WTC11 (cell line): ENCODE results near the gene FBXL7. TPM values are rescaled to one million over a fixed set of nuclear protein-coding genes. Genes with fewer than 3 reads are reported as not detected.

Source experiments
- ATAC-seq: fragments of 200-7000 bp; cut with Tn5 transposase; 2 replicates; pipeline ENCODE4 v1.10.0; 2021; ENCODE audit warnings: mild to moderate bottlenecking, moderate library complexity
- CTCF ChIA-PET: fragments of 300-600 bp; sonication (Branson Sonifier 250); formaldehyde crosslinking; loops from one replicate; lab custom pipeline; 2021; ENCODE audit warnings: antibody characterized with exemption; lab: Charles Lee
- POLR2A ChIA-PET: fragments of 350-600 bp; sonication (Branson Sonifier 250); formaldehyde crosslinking; loops from one replicate; lab custom pipeline; 2021; ENCODE audit warnings: antibody characterized with exemption; lab: Charles Lee
- DNase-seq: peaks from one replicate; pipeline ENCODE4 v3.0.0; 2021; ENCODE audit warnings: low spot score
- H3K27ac Mint-ChIP-seq: 2 replicates; pipeline ENCODE4 v1.8.0; 2021; ENCODE audit warnings: mixed read lengths
- H3K27me3 Mint-ChIP-seq: 2 replicates; pipeline ENCODE4 v1.8.0; 2021; ENCODE audit warnings: low read depth, mild to moderate bottlenecking, moderate library complexity, mixed read lengths
- H3K36me3 Mint-ChIP-seq: 2 replicates; pipeline ENCODE4 v1.8.0; 2021; ENCODE audit warnings: mixed read lengths
- H3K4me1 Mint-ChIP-seq: 2 replicates; pipeline ENCODE4 v1.8.0; 2022; ENCODE audit warnings: mixed read lengths
- H3K4me3 Mint-ChIP-seq: 2 replicates; pipeline ENCODE4 v1.8.0; 2021; ENCODE audit warnings: mild to moderate bottlenecking, moderate library complexity, mixed read lengths
- H3K9me3 Mint-ChIP-seq: 2 replicates; pipeline ENCODE4 v1.8.0; 2021; ENCODE audit warnings: mixed read lengths
- ATF1 ChIP-seq: sonication (generic); formaldehyde crosslinking; IDR thresholded peaks from 2 replicates; pipeline ENCODE4 v1.8.1; 2023; ENCODE audit warnings: mild to moderate bottlenecking, moderate library complexity, missing genetic modification reagents
- ELF4 ChIP-seq: sonication (generic); formaldehyde crosslinking; IDR thresholded peaks from 2 replicates; pipeline ENCODE4 v1.8.1; 2022; ENCODE audit warnings: low read depth, mild to moderate bottlenecking, moderate library complexity, missing genetic modification reagents
- ETV6 ChIP-seq: sonication (generic); formaldehyde crosslinking; IDR thresholded peaks from 2 replicates; pipeline ENCODE4 v1.8.1; 2022; ENCODE audit warnings: mild to moderate bottlenecking, missing genetic modification reagents
- IRF2 ChIP-seq: sonication (generic); formaldehyde crosslinking; IDR thresholded peaks from 2 replicates; pipeline ENCODE4 v1.8.0; 2022; ENCODE audit warnings: low read depth, missing genetic modification reagents, borderline replicate concordance
- MXD4 ChIP-seq: fragments of 250-450 bp; sonication (Bioruptor Pico); IDR thresholded peaks from 2 replicates; pipeline ENCODE4 v1.8.0; 2021; ENCODE audit warnings: mild to moderate bottlenecking, moderate library complexity, borderline replicate concordance
- MYBL2 ChIP-seq: sonication (generic); formaldehyde crosslinking; IDR thresholded peaks from 2 replicates; pipeline ENCODE4 v1.8.1; 2023; ENCODE audit warnings: mild to moderate bottlenecking, moderate library complexity, missing genetic modification reagents
- NFYB ChIP-seq: sonication (generic); formaldehyde crosslinking; conservative IDR thresholded peaks from 2 replicates; pipeline ENCODE4 v1.8.0; 2022; ENCODE audit warnings: low read depth, missing genetic modification reagents
- SP1 ChIP-seq: sonication (generic); formaldehyde crosslinking; conservative IDR thresholded peaks from 2 replicates; pipeline ENCODE4 v1.8.1; 2022; ENCODE audit warnings: missing genetic modification reagents
- TP53 ChIP-seq: sonication (generic); formaldehyde crosslinking; IDR thresholded peaks from 2 replicates; pipeline ENCODE4 v1.8.1; 2023; ENCODE audit warnings: mild to moderate bottlenecking, missing genetic modification reagents
- ZNF219 ChIP-seq: sonication (generic); formaldehyde crosslinking; IDR thresholded peaks from 2 replicates; pipeline ENCODE4 v1.8.0; 2023; ENCODE audit warnings: missing genetic modification reagents, mild to moderate bottlenecking, borderline replicate concordance
- ZNF416 ChIP-seq: fragments of 250-450 bp; sonication (Bioruptor Pico); IDR thresholded peaks from 2 replicates; pipeline ENCODE4 v1.9.0; 2021; ENCODE audit warnings: mild to moderate bottlenecking, inconsistent platforms
- total RNA-seq: library from RNA; stranded (reverse); gene quantifications from 3 replicates; pipeline ENCODE4 v1.2.3, GENCODE V29; 2021
- TF ChIP-seq, protein P1 (sequence below): sonication (generic); formaldehyde crosslinking; IDR thresholded peaks from 2 replicates; pipeline ENCODE4 v1.8.1; 2022; ENCODE audit warnings: missing genetic modification reagents, borderline replicate concordance
- TF ChIP-seq, protein P2 (sequence below): sonication (generic); formaldehyde crosslinking; IDR thresholded peaks from 2 replicates; pipeline ENCODE4 v1.8.1; 2022; ENCODE audit warnings: mild to moderate bottlenecking, missing genetic modification reagents, moderate library complexity, borderline replicate concordance
- TF ChIP-seq, protein P3 (sequence below): sonication (generic); formaldehyde crosslinking; conservative IDR thresholded peaks from 2 replicates; pipeline ENCODE4 v1.8.1; 2023; ENCODE audit warnings: mild to moderate bottlenecking, low read depth, missing genetic modification reagents, moderate library complexity
- TF ChIP-seq, protein P4 (sequence below): fragments of 250-450 bp; sonication (Bioruptor Pico); IDR thresholded peaks from 2 replicates; pipeline ENCODE4 v1.8.0; 2021; ENCODE audit warnings: mild to moderate bottlenecking
- TF ChIP-seq, protein P5 (sequence below): sonication (generic); formaldehyde crosslinking; IDR thresholded peaks from 2 replicates; pipeline ENCODE4 v1.8.1; 2023; ENCODE audit warnings: mild to moderate bottlenecking, missing genetic modification reagents, borderline replicate concordance
- TF ChIP-seq, protein P6 (sequence below): sonication (generic); formaldehyde crosslinking; IDR thresholded peaks from 2 replicates; pipeline ENCODE4 v1.8.0; 2022; ENCODE audit warnings: missing genetic modification reagents
- TF ChIP-seq, protein P7 (sequence below): sonication (generic); formaldehyde crosslinking; IDR thresholded peaks from 2 replicates; pipeline ENCODE4 v1.8.1; 2023; ENCODE audit warnings: mild to moderate bottlenecking, missing genetic modification reagents, moderate library complexity

FBXL7 gene
- total RNA-seq, 1 experiment from 2014 or later, result 13.8 TPM

DNA sequence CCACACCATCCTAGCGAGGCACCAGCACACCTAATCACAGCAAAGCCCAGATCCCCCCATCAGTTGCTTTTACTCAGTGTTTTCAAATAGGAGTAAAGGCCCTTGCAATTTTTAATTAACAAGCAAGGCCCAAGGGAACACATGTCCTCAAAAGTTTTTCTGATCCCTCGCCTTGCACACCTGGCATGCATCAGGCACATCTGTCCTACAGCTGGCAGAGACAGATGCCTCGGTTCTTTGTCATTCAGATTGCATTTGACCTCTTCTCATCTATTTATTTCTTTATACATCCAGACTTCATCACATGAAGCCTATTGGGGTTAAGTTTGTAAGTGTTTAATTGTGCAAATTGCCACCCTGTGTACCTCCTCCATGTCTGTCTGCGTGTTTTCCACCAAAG lies 438.2 kb downstream of the FBXL7 start:
- POLR2A ChIA-PET, result no interaction called here
- H3K9me3 Mint-ChIP-seq, result no peaks in the 10 kb centered on the region
- ATAC-seq (no peak), DNase-seq (no peak)
- CTCF ChIA-PET, result no interaction called here
- H3K27me3 Mint-ChIP-seq, result no peaks in the 10 kb centered on the region
- peaks cover 3% of the 10 kb centered on the region; the same call in 1 of the 2 replicates for H3K36me3 Mint-ChIP-seq
- H3K4me1 Mint-ChIP-seq, result peaks cover 26% of the 10 kb centered on the region
- no peak overlapping the region for H3K4me3 Mint-ChIP-seq
- TF ChIP-seq, protein P1, sequence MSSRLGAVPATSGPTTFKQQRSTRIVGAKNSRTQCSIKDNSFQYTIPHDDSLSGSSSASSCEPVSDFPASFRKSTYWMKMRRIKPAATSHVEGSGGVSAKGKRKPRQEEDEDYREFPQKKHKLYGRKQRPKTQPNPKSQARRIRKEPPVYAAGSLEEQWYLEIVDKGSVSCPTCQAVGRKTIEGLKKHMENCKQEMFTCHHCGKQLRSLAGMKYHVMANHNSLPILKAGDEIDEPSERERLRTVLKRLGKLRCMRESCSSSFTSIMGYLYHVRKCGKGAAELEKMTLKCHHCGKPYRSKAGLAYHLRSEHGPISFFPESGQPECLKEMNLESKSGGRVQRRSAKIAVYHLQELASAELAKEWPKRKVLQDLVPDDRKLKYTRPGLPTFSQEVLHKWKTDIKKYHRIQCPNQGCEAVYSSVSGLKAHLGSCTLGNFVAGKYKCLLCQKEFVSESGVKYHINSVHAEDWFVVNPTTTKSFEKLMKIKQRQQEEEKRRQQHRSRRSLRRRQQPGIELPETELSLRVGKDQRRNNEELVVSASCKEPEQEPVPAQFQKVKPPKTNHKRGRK, result no peak
- TF ChIP-seq, protein P2, sequence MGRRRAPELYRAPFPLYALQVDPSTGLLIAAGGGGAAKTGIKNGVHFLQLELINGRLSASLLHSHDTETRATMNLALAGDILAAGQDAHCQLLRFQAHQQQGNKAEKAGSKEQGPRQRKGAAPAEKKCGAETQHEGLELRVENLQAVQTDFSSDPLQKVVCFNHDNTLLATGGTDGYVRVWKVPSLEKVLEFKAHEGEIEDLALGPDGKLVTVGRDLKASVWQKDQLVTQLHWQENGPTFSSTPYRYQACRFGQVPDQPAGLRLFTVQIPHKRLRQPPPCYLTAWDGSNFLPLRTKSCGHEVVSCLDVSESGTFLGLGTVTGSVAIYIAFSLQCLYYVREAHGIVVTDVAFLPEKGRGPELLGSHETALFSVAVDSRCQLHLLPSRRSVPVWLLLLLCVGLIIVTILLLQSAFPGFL (CRISPR knock-in tag), result no peak
- TF ChIP-seq ZNF416 (CRISPR knock-in tag) (no peak), NFYB (CRISPR knock-in tag) (no peak), SP1 (CRISPR knock-in tag) (no peak)
- TF ChIP-seq, protein P3, sequence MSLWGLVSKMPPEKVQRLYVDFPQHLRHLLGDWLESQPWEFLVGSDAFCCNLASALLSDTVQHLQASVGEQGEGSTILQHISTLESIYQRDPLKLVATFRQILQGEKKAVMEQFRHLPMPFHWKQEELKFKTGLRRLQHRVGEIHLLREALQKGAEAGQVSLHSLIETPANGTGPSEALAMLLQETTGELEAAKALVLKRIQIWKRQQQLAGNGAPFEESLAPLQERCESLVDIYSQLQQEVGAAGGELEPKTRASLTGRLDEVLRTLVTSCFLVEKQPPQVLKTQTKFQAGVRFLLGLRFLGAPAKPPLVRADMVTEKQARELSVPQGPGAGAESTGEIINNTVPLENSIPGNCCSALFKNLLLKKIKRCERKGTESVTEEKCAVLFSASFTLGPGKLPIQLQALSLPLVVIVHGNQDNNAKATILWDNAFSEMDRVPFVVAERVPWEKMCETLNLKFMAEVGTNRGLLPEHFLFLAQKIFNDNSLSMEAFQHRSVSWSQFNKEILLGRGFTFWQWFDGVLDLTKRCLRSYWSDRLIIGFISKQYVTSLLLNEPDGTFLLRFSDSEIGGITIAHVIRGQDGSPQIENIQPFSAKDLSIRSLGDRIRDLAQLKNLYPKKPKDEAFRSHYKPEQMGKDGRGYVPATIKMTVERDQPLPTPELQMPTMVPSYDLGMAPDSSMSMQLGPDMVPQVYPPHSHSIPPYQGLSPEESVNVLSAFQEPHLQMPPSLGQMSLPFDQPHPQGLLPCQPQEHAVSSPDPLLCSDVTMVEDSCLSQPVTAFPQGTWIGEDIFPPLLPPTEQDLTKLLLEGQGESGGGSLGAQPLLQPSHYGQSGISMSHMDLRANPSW (CRISPR knock-in tag), result no peak
- no peak overlapping the region for H3K27ac Mint-ChIP-seq

DNA sequence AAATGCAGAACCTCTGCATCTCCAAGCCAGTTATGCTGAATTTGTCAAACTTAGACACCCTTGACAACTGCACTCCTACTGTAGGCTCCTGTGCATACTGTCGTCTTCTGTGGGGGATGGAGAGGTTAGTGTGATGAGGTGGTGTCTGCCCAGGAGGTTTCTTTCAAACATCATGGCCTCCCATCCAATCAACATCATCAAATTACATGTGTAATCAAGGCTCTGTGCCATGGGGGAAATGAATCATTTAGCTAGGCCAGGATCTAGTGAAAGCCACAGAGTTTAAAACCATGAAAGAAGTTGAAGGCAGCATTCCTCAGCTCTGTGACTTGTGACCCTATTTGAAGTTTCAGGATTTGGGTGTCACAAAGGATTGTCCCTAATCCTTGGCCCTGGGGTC lies 439.0 kb downstream of the FBXL7 start:
- H3K27me3 Mint-ChIP-seq, result no peaks in the 10 kb centered on the region
- POLR2A ChIA-PET, result no interaction called here
- no peak for DNase-seq
- H3K27ac Mint-ChIP-seq, result no peak overlapping the region
- H3K36me3 Mint-ChIP-seq, result peaks cover 3% of the 10 kb centered on the region; the same call in 1 of the 2 replicates
- CTCF ChIA-PET, result no interaction called here
- ATAC-seq, result no peak
- H3K4me3 Mint-ChIP-seq, result no peak overlapping the region
- H3K4me1 Mint-ChIP-seq, result peaks cover 25% of the 10 kb centered on the region
- H3K9me3 Mint-ChIP-seq, result no peaks in the 10 kb centered on the region
- TF ChIP-seq MYBL2 (CRISPR knock-in tag), result no peak
- TF ChIP-seq ELF4 (CRISPR knock-in tag), result no peak
- no peak for TF ChIP-seq ETV6 (CRISPR knock-in tag)
- TF ChIP-seq, protein P4, sequence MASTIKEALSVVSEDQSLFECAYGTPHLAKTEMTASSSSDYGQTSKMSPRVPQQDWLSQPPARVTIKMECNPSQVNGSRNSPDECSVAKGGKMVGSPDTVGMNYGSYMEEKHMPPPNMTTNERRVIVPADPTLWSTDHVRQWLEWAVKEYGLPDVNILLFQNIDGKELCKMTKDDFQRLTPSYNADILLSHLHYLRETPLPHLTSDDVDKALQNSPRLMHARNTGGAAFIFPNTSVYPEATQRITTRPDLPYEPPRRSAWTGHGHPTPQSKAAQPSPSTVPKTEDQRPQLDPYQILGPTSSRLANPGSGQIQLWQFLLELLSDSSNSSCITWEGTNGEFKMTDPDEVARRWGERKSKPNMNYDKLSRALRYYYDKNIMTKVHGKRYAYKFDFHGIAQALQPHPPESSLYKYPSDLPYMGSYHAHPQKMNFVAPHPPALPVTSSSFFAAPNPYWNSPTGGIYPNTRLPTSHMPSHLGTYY, result no peak
- TF ChIP-seq TP53 (CRISPR knock-in tag), result no peak
- TF ChIP-seq, protein P5, sequence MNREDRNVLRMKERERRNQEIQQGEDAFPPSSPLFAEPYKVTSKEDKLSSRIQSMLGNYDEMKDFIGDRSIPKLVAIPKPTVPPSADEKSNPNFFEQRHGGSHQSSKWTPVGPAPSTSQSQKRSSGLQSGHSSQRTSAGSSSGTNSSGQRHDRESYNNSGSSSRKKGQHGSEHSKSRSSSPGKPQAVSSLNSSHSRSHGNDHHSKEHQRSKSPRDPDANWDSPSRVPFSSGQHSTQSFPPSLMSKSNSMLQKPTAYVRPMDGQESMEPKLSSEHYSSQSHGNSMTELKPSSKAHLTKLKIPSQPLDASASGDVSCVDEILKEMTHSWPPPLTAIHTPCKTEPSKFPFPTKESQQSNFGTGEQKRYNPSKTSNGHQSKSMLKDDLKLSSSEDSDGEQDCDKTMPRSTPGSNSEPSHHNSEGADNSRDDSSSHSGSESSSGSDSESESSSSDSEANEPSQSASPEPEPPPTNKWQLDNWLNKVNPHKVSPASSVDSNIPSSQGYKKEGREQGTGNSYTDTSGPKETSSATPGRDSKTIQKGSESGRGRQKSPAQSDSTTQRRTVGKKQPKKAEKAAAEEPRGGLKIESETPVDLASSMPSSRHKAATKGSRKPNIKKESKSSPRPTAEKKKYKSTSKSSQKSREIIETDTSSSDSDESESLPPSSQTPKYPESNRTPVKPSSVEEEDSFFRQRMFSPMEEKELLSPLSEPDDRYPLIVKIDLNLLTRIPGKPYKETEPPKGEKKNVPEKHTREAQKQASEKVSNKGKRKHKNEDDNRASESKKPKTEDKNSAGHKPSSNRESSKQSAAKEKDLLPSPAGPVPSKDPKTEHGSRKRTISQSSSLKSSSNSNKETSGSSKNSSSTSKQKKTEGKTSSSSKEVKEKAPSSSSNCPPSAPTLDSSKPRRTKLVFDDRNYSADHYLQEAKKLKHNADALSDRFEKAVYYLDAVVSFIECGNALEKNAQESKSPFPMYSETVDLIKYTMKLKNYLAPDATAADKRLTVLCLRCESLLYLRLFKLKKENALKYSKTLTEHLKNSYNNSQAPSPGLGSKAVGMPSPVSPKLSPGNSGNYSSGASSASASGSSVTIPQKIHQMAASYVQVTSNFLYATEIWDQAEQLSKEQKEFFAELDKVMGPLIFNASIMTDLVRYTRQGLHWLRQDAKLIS (CRISPR knock-in tag), result no peak
- TF ChIP-seq NFYB (CRISPR knock-in tag), result no peak
- TF ChIP-seq, protein P6, sequence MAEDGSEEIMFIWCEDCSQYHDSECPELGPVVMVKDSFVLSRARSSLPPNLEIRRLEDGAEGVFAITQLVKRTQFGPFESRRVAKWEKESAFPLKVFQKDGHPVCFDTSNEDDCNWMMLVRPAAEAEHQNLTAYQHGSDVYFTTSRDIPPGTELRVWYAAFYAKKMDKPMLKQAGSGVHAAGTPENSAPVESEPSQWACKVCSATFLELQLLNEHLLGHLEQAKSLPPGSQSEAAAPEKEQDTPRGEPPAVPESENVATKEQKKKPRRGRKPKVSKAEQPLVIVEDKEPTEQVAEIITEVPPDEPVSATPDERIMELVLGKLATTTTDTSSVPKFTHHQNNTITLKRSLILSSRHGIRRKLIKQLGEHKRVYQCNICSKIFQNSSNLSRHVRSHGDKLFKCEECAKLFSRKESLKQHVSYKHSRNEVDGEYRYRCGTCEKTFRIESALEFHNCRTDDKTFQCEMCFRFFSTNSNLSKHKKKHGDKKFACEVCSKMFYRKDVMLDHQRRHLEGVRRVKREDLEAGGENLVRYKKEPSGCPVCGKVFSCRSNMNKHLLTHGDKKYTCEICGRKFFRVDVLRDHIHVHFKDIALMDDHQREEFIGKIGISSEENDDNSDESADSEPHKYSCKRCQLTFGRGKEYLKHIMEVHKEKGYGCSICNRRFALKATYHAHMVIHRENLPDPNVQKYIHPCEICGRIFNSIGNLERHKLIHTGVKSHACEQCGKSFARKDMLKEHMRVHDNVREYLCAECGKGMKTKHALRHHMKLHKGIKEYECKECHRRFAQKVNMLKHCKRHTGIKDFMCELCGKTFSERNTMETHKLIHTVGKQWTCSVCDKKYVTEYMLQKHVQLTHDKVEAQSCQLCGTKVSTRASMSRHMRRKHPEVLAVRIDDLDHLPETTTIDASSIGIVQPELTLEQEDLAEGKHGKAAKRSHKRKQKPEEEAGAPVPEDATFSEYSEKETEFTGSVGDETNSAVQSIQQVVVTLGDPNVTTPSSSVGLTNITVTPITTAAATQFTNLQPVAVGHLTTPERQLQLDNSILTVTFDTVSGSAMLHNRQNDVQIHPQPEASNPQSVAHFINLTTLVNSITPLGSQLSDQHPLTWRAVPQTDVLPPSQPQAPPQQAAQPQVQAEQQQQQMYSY (CRISPR knock-in tag), result no peak
- TF ChIP-seq SP1 (CRISPR knock-in tag), result no peak
- no peak for TF ChIP-seq MXD4
- no peak for TF ChIP-seq ZNF219 (CRISPR knock-in tag)
- no peak for TF ChIP-seq ATF1 (CRISPR knock-in tag)
- no peak for TF ChIP-seq IRF2
- TF ChIP-seq, protein P7, sequence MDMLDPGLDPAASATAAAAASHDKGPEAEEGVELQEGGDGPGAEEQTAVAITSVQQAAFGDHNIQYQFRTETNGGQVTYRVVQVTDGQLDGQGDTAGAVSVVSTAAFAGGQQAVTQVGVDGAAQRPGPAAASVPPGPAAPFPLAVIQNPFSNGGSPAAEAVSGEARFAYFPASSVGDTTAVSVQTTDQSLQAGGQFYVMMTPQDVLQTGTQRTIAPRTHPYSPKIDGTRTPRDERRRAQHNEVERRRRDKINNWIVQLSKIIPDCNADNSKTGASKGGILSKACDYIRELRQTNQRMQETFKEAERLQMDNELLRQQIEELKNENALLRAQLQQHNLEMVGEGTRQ (CRISPR knock-in tag), result no peak
